Fibroblast of lung (primary cell): Measurements from ENCODE around the gene PCSK9. TPM values are rescaled to one million over a fixed set of nuclear protein-coding genes. Genes with fewer than 3 reads are reported as not detected.

Experiments
- DNase-seq, 2 donors: peaks; one replicate each; pipeline versions ENCODE4 v3.0.0 to v3.0.0-alpha.2; 2010; ENCODE audit warnings: low read depth in 2 of 2
- H2AFZ ChIP-seq: 2 replicates; pipeline ENCODE4 v1.5.1; 2012; ENCODE audit warnings: low read length, control low read depth, inconsistent platforms
- H3K27ac ChIP-seq: 2 replicates; pipeline ENCODE4 v1.5.1; 2011; ENCODE audit warnings: low read length, control low read depth; ENCODE audit not compliant: insufficient read depth
- H3K27me3 ChIP-seq: 2 replicates; pipeline ENCODE4 v1.5.1; 2011; ENCODE audit warnings: mild to moderate bottlenecking, low read length; ENCODE audit not compliant: control insufficient read depth, insufficient read depth
- H3K36me3 ChIP-seq: 2 replicates; pipeline ENCODE4 v1.5.1; 2011; ENCODE audit warnings: low read length; ENCODE audit not compliant: control insufficient read depth, insufficient read depth
- H3K4me1 ChIP-seq: 2 replicates; pipeline ENCODE4 v1.5.1; 2011; ENCODE audit warnings: low read length; ENCODE audit not compliant: control insufficient read depth, insufficient read depth; ENCODE audit errors: extremely low read depth
- H3K4me2 ChIP-seq: 2 replicates; pipeline ENCODE4 v1.5.1; 2011; ENCODE audit warnings: low read length, control low read depth; ENCODE audit not compliant: insufficient read depth; ENCODE audit errors: extremely low read depth
- H3K4me3 ChIP-seq, 4 experiments: fragments of 200-600 bp in 1 of 4; sonication (generic) in 1 of 4; replicated peaks in 1 of 4; 2 replicates each; pipeline ENCODE4 v1.5.1; 2011 to 2016; ENCODE audit warnings: low read length in 4 of 4, low read depth in 3 of 4, mild to moderate bottlenecking in 3 of 4, control low read depth in 2 of 4, inconsistent platforms in 1 of 4, mixed read lengths in 1 of 4; ENCODE audit not compliant: insufficient read depth in 1 of 4; ENCODE audit errors: control extremely low read depth in 1 of 4
- H3K79me2 ChIP-seq: 2 replicates; pipeline ENCODE4 v1.5.1; 2012; ENCODE audit warnings: mild to moderate bottlenecking, low read length, inconsistent platforms; ENCODE audit not compliant: control insufficient read depth, insufficient read depth
- H3K9ac ChIP-seq: 2 replicates; pipeline ENCODE4 v1.5.1; 2011; ENCODE audit warnings: mild to moderate bottlenecking, low read length, control low read depth; ENCODE audit not compliant: insufficient read depth
- H3K9me3 ChIP-seq: 2 replicates; pipeline ENCODE4 v1.5.1; 2012; ENCODE audit warnings: low read depth, low read length; ENCODE audit not compliant: control insufficient read depth, insufficient read depth
- H4K20me1 ChIP-seq: 2 replicates; pipeline ENCODE4 v1.5.1; 2011; ENCODE audit warnings: low read length; ENCODE audit not compliant: control insufficient read depth, insufficient read depth; ENCODE audit errors: extremely low read depth
- CTCF ChIP-seq, 2 donors: IDR thresholded peaks in 1 of 2; conservative IDR thresholded peaks in 1 of 2; 1 replicate in 1 of 2; 2 replicates in 1 of 2; pipeline ENCODE4 v1.5.1; 2011 to 2012; ENCODE audit warnings: low read length in 2 of 2, control low read depth in 1 of 2, inconsistent platforms in 1 of 2, low read depth in 1 of 2, mild to moderate bottlenecking in 1 of 2
- EZH2 ChIP-seq: IDR thresholded peaks from 2 replicates; pipeline ENCODE4 v1.5.1; 2012; ENCODE audit warnings: low read length, control low read depth, mild to moderate bottlenecking; ENCODE audit errors: missing control alignments
- polyA minus RNA-seq: library from RNA; depleted of rRNA, polyadenylated mRNA; stranded (reverse); fragments of >200 nt; gene quantifications from 2 replicates; pipeline ENCODE4 v1.2.3, GENCODE V29; 2011; ENCODE audit warnings: low replicate concordance
- polyA plus RNA-seq, 2 donors: library from polyadenylated mRNA; depleted of rRNA in 1 of 2; stranded (reverse) in 1 of 2; unstranded in 1 of 2; fragments of >200 nt; gene quantifications; 2 replicates each; pipeline ENCODE4 v1.2.1, GENCODE V29; 2011 to 2012; ENCODE audit warnings: missing spikeins in 1 of 2
- total RNA-seq: library from RNA; depleted of rRNA; stranded (reverse); fragments of >200 nt; gene quantifications from 2 replicates; pipeline ENCODE4 v1.2.1, GENCODE V29; 2014

PCSK9 gene
- total RNA-seq, result 1.0 and 2.0 TPM in 2 replicates
- 0.61 and 0.70 TPM in 2 replicates for polyA plus RNA-seq
- polyA plus RNA-seq (2012), result 1.0 and 1.1 TPM in 2 replicates
- polyA minus RNA-seq, result 1.3 and 1.6 TPM in 2 replicates

- peak within 1 kb of the TSS in 3 of 4 experiments; percentile 16 to 51 (median 26) for H3K4me3 ChIP-seq
These were observed at the start of gene PCSK9 for GRCh38 chr1:55039342-55040082. PCSK9 (plus strand) TSS chr1:55039548; CDS start chr1:55039838, 290 bp downstream.

GRCh38 chr1:54989968-54990810 is 49.2 kb upstream of the PCSK9 start:
- H3K4me1 ChIP-seq, result no peaks in the 10 kb centered on the region
- no peak overlapping the region for H3K27ac ChIP-seq
- no peaks in the 10 kb centered on the region for H3K79me2 ChIP-seq
- TF ChIP-seq EZH2, result no peak
- TF ChIP-seq CTCF (conservative IDR thresholded peaks at IDR 0.05 in 1 of 2, IDR thresholded peaks at IDR 0.05 in 1 of 2; ENCODE audit: low read depth in 1 of 2, low read length in 2 of 2), result no peak
- H3K36me3 ChIP-seq, result no peaks in the 10 kb centered on the region
- peak in 1 of 2 donors; percentile 72 for DNase-seq
- H3K4me2 ChIP-seq, result no peak overlapping the region
- no peak overlapping the region for H3K9ac ChIP-seq
- H3K9me3 ChIP-seq, result no peaks in the 10 kb centered on the region
- H3K4me3 ChIP-seq, result no peak overlapping the region
- no peak overlapping the region for H2AFZ ChIP-seq
- no peaks in the 10 kb centered on the region for H4K20me1 ChIP-seq
- peaks cover 14% of the 10 kb centered on the region for H3K27me3 ChIP-seq

More at GRCh38 chr1:55039342-55040082, at the start of gene PCSK9:
- Histone ChIP-seq H4K20me1 (no peaks in the 10 kb centered on the region), H3K36me3 (no peaks in the 10 kb centered on the region), H2AFZ (no peak within 1 kb of the TSS), H3K27me3 (peaks cover 68% of the 10 kb centered on the region), H3K79me2 (no peaks in the 10 kb centered on the region), H3K4me1 (no peaks in the 10 kb centered on the region), H3K9me3 (no peaks in the 10 kb centered on the region), H3K9ac (no peak within 1 kb of the TSS), H3K27ac (no peak within 1 kb of the TSS), H3K4me2 (peak within 1 kb of the TSS; percentile 35)
- peak; percentile 45 to 53 for DNase-seq
- TF ChIP-seq EZH2 (peak; percentile 81), CTCF (conservative IDR thresholded peaks at IDR 0.05 in 1 of 2, IDR thresholded peaks at IDR 0.05 in 1 of 2; ENCODE audit: low read depth in 1 of 2, low read length in 2 of 2) (no peak)

GRCh38 chr1:54990916-54991315 is 48.4 kb upstream of the PCSK9 start:
- no peaks in the 10 kb centered on the region for H3K9me3 ChIP-seq
- no peak overlapping the region for H3K4me3 ChIP-seq
- no peak for DNase-seq
- H4K20me1 ChIP-seq, result no peaks in the 10 kb centered on the region
- H3K4me1 ChIP-seq, result no peaks in the 10 kb centered on the region
- H3K79me2 ChIP-seq, result no peaks in the 10 kb centered on the region
- no peak overlapping the region for H3K27ac ChIP-seq
- peaks cover 18% of the 10 kb centered on the region for H3K27me3 ChIP-seq
- no peak overlapping the region for H2AFZ ChIP-seq
- H3K36me3 ChIP-seq, result no peaks in the 10 kb centered on the region
- H3K9ac ChIP-seq, result no peak overlapping the region
- no peak overlapping the region for H3K4me2 ChIP-seq
- TF ChIP-seq CTCF (conservative IDR thresholded peaks at IDR 0.05 in 1 of 2, IDR thresholded peaks at IDR 0.05 in 1 of 2; ENCODE audit: low read depth in 1 of 2, low read length in 2 of 2), result no peak
- TF ChIP-seq EZH2, result no peak
